HG03139 (cell line): Measurements from ENCODE around the gene SMIM14.
"Not testable (repeated sequence)": the region's sequence is repeated elsewhere in the genome, so short reads cannot be mapped to it uniquely, and the experiment has no call there.

Experiments
- ATAC-seq: cut with Tn5 transposase; IDR thresholded peaks from one replicate; pipeline ENCODE4 v1.9.1; 2021; ENCODE audit not compliant: unreplicated experiment

Gene SMIM14

DNA sequence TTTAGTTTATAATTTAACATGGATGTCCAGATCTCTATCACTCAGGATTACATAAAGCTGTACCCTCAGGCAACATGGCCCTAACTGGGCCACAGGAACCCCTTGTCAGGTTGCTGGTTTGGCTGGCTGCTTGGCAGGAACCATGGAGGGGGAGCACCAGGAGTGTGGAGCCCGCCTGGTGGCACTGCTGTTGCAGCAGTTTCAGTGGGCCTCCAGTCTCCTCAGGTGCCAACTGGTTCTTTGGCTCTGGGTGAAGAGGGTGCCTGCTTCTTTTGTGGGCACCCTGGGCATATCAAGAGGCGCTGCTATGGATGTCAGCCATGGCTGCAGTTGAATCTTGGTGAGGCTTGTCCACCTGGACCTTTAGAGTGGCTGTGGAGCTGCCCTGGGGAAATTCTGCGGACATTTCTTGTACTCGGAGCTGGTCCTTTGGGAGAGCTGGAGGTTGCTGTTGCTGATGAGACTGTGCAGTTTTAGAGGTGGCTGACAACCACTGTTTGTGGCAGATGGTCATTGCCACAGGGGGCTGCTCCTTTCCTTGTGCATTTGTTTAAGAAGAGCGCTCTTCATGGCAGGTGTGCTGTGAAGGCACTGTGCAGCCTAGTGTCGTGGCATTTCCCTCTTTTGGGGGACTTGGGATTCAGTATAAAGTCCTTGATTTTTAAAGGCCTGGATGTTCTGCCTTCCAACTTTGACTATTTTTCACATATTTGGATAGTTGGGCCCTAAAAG is 10.3 kb upstream of the SMIM14 start:
- no peak for ATAC-seq

DNA sequence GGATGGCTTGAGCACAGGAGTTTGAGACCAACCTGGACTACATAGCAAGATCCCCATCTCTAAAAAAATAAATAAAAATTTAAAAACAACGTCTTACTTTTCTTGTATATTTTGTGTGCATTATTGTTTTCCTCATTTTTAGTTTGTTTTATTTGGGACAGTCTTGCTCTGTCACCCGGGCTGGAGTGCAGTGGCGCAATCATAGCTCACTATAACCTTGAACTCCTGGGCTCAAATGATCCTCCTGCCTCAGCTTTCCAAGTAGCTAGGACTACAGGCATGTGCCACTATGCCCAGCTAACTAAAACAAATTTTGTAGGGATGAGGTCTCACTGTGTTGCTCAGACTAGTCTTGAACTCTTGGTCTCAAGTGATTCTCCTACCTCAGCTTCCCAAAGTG is 9.5 kb upstream of the SMIM14 start:
- no peak for ATAC-seq

DNA sequence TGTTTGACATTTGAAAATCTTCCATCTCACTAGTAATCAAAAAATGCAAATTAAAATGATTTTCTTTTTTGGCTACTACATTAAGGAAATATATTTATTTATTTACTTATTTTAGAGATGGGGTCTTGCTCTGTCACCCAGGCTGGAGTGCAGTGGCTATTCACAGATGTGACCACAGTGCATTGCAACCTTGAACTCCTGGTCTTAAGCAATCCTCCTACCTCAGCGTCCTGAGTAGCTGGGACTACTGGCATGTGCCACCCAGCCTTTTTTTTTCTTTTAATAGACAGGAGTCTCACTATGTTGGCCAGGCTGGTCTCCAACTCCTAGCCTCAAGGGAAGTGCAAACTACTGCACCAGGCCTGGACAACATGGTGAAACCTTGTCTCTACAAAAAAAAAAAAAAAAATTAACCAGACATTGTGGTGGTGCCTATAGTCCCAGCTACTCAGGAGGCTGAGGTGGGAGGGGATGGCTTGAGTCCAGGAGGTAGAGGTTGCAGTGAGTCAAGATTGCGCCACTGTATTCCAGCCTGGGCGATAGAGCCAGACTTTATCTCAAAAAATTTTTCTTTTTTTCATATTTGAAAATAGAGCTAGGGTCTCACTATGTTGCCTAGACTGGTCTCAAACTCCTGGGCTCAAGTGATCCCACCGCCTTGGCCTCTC is 4.4 kb upstream of the SMIM14 start:
- ATAC-seq: no peak

DNA sequence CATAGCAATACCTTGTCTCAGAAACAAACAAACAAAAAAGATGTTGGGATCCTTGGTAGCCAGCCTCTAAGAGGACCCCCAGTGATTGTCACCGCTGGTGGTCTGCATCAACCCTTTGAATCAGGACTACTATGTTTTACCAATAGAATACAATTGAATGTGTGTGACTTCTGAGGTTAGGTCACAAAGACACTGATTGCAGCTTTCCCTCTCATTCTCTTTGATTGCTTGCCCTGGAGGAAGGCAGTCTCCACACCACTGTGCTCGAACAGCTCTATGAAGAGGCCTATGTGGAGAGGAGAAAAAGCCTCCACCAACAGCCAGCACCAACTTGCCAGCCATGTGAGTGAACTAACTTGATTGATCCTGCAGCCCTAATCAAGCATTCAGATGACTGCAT is 2.8 kb upstream of the SMIM14 start:
- no peak for ATAC-seq

DNA sequence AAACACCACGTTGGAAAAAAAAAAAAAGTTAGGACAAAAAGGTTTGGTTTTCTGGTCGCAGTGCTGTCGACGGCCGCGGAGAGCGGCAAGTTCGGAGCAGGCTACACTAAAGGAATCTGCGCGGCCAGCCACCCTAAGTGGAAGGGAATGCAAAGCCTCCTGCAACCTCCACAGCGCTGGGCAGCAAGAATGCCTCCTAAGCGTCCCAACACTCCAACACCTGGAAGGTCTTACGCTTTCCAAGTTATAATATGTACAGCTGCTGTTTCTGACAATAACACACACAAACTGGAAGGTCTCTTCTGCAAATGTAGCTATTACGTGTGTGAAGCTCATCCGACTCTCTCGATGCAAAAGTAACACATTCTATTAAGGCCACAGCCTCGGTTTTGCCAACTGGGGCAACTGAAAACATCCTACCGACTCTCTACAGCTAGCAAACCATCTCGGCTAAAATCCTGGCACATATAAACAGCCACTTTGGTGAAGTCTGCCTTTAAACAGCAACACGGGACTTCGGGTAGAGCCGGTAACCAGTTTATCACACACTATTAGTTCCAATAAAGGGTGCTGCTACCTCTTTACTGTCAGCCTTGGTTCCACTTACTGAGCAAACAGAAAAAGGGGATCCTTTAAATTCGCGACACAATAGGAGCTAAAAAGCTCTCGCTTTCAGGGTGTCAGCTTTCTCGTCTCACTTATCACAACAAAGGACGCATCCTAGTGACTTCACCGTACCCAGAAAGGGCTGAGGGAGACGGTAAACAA is 895 bp downstream of the SMIM14 start:
- peak; percentile 13 for ATAC-seq

DNA sequence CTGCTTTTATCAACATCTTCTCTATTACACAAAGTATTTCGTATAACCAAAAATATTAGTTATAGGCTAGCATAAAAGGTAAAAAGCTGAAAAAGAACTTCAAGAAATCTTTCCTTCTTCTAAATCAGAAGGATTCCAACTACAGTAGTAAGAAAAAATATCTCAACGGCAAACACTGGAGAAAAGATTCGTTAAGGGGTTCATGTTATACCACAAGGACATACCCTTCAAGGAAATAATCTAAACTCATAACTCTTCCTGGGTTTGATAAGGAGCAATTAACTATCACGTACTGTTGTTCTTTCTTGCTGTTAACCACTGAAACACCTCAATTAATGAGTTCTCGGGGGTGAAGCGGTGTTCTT is 1.5 kb downstream of the SMIM14 start:
- ATAC-seq: no peak

DNA sequence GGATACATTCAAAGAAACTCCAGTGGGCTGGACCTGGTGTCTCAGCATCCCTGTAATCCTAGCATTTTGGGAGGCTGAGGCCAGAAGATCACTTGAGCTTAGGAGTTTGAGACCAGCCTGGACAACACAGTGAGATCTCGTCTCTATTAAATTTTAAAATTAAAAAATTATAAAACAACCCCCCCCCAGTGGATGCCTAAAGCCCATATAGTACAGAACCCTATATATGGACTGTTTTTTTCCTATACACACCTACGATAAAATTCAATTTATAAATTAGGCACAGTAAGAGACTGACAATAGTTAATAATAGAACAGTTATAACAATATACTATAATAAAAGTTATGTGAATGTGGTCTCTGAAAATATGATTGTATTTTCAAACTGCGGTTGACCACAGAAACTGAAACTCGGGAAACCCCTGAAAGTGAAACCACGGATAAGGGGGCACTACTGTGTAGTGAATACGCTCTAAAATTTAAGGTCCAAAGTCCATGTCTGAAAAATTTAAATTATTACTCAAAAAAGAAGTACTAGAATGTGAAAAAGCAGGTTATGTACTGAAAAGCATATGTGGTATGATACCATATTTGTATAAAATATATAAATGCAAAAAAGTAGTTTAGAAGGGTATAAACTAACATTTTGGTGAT is 2.0 kb downstream of the SMIM14 start:
- no peak for ATAC-seq

DNA sequence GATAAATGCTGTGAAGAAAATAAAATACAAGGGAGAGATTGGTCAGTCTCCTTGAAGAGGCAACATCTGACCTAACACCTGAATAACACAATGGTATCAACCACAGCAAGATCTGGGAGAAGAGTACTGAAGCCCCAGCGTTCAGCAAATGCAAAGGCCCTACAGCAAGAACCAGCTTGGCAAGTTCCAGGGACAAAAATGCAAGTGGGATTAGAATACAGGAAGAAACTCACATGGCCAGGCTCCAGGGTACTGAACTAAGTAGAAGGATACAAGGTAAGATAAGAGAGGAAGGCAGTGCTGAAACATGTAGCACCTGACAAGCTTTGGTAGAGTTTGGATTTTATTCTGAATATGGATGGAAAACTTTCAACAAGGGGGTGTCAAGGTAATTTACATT is 3.6 kb downstream of the SMIM14 start:
- ATAC-seq: no peak

DNA sequence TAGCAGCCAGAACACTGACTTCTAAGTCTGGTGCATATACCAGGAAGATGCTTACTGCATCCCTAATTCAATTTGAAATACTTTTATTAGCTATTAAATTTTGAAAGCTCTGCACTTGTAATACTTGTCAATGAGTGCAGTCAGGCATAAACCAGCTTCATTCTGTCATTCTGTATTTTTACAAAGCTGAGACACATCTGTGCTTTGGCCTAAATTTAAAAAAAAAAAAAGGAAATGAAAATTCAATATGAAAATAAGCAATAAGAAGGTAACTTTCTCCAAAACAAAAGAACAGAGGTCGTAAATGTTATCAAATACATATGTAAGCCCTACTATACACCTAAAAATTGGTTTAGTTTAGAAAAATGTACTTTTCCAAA is 7.0 kb downstream of the SMIM14 start:
- ATAC-seq: peak; percentile 46

DNA sequence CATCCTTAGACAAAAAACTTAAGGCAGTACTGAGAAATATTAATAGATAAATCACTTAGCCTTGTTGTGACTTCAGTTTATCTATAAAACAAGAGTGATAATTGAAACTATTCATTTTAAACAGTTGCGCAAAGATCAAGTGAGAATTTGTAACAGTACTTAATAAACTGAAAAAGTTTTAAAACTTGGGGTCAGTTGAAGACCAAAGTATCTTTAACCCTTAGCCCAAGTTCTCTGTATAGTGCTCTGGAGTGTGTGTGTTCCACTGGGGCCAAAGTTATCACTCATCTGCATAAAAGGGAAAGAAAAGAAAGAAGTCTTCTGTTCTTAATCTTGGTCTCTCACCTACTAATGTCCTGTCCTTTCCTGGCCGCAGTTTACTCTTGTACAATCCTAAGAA is 11.3 kb downstream of the SMIM14 start:
- ATAC-seq: no peak

DNA sequence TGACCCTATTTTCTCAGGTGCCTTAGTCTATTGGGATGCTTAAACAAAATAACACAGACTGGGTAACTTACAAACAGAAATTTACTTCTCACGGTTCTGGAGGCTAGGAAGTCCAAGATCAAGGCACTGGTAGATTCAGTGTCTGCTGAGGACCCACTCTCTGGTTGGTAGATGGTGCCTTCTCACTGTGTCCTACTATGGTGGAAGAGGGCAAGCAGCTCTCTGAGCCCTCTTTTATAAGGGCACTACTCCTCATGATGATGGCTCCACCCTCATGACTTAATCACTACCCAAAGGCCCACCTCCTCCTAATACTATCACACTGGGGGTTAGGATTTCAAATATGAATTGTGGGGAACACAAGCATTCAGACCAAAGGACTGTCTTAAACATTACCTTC is 11.8 kb downstream of the SMIM14 start:
- no peak for ATAC-seq

DNA sequence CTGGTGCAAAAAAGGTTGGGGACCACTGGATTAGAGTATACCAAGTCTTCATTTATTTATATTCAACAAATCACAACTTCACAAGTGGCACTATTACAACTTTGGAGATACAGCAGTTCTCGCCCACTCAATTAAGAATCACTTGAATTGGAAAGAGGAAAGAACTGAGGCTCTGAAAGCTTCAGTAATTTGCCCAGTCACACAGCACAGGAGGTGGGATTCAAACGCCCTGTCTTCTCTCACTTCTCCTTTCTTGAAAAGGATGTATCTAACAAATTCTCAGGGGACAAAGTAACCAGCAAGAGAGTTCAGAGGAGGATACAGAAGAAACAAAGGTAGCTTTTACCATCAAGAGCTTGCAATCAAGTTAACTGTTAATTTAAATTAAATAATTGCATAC is 12.4 kb downstream of the SMIM14 start:
- ATAC-seq: peak; percentile 48

DNA sequence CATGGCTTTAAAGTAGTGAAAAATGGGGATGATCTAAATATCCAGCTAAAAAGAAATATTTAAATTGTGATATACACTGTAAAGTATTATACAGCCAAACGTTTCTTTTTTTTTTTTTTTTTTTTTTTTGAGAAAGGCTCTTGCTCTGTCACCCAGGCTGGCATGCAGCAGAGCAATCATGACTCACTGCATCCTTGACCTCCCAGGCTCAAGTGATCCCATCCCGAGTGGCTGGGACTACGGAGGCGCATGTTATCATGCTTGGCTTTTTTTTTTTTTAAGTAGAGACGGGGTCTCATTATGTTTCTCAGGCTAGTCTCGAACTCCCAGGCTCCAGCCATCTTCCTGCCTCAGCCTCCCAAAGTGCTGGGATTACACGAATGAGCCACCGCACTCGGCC is 17.1 kb downstream of the SMIM14 start:
- no peak for ATAC-seq

DNA sequence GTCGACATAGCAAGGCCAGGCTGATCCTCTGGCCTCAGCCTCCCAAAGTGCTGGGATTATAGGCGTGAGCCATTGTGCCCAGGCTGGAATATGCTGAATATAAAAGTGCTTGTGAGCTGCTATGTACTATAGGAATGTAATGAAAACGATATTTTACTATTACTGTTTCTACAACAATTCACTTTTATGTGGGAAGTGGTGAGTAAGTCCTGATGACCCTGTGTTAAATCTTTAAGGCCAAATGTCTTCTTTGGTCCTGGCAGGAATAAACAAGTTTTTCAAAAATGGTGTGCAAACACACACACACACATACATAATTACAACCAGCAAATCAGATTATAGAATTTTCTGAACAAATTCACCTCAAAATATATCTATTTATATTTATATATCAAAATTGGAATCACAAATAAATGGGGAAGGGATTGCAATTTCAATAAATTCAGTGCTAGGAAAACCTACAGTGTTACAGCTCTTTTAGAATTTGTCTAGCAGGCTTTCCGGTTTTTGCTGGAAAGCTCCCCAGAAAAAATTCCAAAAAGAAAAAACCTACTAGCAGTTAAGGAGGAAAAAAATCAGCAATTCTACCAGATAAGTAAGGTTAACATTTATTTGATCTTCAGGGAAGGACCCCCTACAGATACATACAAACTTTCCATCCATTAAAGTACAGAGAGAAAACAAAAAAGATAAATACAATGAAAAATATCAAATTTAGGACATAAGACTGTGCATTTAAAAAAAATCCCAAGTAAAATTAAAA is 17.9 kb downstream of the SMIM14 start:
- no peak for ATAC-seq

DNA sequence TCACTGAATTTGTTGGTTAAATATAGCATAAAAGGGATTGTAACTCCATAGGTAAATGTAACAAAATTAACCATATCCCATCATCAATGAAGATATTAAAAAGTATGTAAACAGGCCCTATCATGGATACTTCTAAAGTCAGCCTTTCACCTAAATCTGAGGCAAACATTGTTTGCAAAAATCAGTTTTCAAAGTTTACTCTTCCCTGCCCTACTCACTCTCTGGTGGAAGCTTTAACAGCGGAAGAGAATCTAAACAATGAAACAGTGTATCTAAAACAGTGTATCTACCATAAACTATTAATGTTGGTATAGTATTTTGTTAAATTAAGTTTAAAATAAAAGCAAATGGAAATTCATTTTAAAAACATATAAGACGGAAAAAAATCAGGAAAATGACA is 21.1 kb downstream of the SMIM14 start:
- ATAC-seq: no peak

DNA sequence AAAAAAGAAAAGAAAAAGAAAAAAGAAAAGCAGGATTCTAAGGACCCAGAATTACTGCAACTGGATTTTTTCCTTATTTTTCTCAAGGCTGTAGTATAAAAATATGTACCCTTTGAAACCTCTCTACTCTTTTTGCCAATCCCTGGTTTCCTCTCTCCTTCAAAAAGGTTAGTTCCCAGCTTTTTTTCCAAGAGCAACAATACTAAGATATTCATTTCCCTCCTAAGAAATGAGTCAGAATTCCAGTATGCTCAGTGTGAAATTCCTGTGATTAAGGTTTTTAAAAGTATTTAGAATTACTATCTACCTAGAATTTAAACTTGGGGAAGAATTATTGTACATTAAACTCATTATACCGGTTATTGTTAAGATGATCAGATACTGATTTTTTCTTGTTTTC is 22.0 kb downstream of the SMIM14 start:
- no peak for ATAC-seq

DNA sequence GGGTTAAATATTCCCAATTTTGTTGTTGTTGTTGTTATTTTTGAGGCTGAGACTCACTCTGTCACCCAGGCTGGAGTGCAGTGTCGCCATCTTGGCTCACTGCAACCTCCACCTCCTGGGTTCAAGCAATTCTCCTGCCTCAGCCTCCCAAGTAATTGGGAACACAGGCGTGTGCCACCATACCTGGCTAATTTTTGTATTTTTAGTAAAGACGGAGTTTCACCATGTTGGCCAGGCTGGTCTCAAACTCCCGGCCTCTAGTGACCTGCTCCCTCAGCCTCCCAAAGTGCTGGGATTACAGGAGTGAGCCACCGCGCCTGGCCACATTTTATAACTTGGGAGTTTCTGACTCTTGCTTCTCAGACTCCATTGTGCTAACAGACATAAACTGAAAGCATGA is 22.6 kb downstream of the SMIM14 start:
- not testable (repeated sequence) for ATAC-seq

DNA sequence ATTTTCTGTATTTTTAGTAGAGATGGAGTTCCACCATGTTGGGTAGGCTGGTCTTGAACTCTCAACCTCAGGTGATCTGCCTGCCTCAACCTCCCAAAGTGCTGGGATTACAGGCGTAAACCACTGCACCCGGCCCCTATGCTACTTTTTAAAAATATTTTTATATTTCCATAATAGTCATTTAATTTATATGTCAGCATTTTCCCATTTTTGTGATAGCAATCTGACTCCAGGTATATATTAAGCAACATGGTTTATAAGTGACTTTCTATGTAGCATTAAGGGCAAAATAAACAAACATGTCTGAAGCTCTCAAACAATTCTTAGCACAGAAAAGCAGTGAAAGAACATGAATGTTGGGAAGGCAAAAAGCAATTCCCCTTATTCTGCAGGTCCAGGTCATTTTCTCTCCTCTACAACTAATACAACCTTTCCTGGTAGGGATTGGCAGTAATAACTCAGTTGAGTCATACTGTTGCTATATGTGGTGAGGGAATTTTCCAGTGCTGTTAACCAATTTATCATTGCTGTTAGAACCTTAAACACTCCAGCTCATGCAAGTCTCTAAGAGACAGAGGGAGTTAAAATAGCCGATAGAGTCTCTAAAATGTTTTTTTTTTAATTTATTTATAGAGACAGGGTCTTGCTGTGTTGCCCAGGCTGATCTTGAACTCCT is 24.0 kb downstream of the SMIM14 start:
- ATAC-seq: no peak

DNA sequence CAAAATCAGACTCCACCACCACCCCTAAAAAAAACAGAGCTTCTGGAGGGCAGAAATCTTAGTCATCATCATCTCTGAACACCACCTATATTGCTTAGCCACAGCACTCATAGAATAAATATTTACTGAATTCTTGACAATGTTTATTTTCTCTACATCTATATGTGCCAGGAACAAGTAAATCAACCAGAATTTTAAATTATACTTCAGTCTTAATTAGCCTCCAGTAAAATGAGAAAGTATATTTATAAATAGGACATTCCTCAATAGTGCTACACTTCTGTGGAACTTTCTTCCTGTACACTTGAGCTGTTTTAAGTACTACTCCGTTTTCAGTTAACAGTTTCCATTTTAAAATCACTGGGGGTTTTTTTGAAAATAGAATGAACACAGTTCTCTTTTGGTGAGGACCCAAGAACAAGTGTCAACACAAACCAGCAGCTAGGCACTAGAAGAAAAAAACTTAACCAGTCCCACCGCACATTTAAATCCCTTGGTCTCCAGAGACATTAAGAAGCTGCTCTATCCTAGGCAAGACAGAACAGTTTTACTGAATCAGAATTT is 25.5 kb downstream of the SMIM14 start:
- ATAC-seq: no peak

DNA sequence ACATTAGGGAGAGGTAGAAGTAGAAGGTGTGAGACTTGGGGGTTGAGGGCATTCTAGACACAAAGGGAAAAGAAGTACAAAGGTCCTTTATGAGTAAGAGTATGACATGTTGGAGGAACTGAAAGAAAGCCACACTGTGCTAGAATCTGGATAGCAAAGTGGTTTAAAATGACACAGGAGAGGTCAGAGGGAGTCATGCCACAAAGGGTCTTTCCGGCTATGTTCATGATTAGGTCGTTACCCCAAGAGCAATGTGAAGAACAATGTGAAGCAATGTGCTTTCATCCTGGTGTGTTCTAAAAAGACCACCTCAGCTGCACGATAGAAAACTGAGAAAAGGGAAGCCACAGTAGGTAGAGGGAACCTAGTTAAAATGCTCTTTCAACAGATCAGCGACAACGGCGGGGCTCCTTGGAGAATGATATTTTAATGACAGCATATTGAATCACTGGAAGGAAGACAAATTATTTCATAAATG is 29.2 kb downstream of the SMIM14 start:
- ATAC-seq: peak; percentile 84
